IPS-18c (cell line): Measurements from ENCODE around the gene RFESD.
"Not testable (repeated sequence)": the region's sequence is repeated elsewhere in the genome, so short reads cannot be mapped to it uniquely, and the experiment has no call there.

ENCODE experiments used
- H3K4me3 ChIP-seq: 2 replicates; pipeline ENCODE4 v1.7.0; 2013; ENCODE audit warnings: low read depth, mild to moderate bottlenecking, low read length, moderate library complexity; ENCODE audit not compliant: insufficient read depth
- H3K9me3 ChIP-seq: one replicate; pipeline ENCODE4 v1.6.1; 2013; ENCODE audit warnings: mild to moderate bottlenecking, low read length, moderate library complexity; ENCODE audit not compliant: control insufficient read depth, insufficient read depth

The RFESD gene

DNA sequence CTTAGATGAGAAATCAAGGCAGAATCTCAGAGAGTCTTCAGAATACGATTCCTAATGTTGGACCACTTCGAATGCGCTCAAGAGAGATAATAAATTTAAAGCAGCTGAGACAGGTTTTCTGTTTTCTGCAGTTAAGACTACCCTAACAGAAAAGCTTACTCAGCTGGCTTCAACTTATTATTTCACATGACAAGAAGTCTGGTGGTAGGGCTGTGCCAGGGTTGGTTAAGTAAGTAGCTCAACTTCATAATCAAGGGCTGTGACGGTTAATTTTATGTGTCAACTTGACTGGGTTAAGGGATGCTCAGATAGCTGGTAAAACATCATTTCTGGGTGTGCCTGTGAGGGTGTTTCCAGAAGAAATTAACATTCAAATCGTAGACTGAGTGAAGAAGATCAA lies 22.9 kb upstream of the RFESD start:
- Histone ChIP-seq H3K9me3 (peaks cover 7% of the 10 kb centered on the region), H3K4me3 (no peak overlapping the region)

DNA sequence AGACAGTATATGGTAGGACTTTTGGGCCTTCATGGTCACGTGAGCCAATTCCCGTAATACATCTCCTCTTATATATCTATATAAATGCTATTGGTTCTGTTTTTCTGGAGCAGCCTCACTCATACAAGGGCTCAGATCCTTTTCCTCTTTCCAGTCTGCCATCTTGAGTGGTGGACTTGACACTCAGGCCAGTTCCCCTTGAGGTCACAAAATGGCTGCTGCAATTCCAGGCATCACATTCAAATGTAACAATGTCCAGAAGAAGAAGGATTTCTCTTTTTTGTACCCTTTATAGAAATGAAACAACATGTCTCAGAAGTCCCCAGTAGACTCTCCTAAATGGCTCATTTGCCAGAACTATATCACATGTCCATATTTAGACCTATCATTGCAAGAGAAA lies 22.2 kb upstream of the RFESD start:
- Histone ChIP-seq H3K4me3 (no peak overlapping the region), H3K9me3 (peaks cover 12% of the 10 kb centered on the region)

DNA sequence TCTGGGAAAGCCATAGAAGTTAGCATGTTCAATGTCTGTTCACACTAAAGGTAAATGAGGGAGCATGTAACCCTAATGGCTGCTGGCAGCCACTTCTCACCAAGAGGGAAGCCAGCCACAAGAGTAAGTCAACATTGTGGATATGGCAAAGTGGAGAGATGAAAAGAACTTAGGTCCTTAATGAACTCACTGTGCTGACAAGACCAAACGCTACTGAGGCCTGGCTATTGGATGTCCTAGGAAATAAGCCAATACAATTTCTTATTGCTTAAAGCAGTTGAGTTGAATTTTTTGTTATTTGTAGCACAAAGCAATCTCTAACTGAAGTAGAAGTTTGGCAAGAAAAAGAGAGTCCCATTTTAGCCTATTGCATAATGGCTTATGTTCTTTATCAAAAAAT lies 19.9 kb upstream of the RFESD start:
- H3K9me3 ChIP-seq, result peaks cover 10% of the 10 kb centered on the region
- no peak overlapping the region for H3K4me3 ChIP-seq

DNA sequence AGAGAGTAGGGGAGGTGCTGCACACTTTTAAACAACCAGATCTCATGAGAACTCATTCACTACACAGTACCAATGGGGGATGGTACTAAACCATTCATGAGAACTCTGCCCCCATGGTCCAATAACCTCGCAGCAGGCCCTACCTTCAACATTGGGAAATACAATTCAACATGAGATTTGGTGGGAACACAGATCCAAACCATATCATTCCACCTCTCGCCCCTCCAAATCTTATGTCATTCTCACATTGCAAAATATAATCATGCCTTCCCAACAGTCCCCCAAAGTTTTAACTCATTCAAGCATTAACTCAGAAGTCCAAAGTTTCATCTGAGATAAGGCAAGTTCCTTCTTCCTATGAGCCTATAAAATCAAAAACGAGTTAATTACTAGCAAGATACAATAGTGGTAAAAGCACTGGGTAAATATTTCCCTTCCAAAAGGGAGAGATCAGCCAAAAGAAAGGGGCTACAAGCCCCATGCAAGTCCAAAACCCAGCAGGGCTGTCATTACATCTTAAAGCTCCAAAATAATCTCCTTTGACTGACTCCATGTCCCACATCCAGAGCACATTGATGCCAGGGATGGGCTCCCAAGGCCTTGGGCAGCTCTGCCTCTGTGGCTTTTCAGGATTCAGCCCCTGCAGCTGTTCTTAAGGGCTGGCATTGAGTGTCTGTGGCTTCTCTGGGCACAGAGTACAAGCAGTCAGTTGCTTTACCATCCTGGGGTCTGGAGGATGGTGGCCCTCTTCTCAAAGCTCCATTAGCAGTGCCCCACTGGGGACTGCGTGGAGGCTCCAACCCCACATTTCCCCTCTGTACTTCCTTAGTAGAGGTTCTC lies 18.4 kb upstream of the RFESD start:
- H3K4me3 ChIP-seq, result no peak overlapping the region; the same call in 1 of the 2 replicates
- H3K9me3 ChIP-seq, result peaks cover 10% of the 10 kb centered on the region

DNA sequence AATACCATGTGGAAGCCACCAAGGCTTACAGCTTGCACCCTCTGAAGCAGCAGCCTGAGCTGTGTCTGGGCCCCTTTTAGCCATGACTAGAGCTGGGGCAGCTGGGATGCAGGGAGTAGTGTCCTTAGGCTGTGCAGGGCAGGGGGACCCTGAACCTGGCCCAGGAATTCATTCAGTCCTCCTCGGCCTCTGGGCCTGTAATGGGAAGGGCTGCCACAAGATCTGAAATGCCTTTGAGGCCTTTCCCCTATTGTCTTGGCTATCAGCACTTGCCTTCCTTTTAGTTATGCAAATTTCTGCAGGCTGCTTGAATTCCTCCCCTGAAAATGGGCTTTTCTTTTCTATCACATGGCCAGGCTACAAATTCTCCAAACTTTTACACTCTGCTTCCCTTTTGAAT lies 17.6 kb upstream of the RFESD start:
- Histone ChIP-seq H3K9me3 (peaks cover 10% of the 10 kb centered on the region), H3K4me3 (no peak overlapping the region)

DNA sequence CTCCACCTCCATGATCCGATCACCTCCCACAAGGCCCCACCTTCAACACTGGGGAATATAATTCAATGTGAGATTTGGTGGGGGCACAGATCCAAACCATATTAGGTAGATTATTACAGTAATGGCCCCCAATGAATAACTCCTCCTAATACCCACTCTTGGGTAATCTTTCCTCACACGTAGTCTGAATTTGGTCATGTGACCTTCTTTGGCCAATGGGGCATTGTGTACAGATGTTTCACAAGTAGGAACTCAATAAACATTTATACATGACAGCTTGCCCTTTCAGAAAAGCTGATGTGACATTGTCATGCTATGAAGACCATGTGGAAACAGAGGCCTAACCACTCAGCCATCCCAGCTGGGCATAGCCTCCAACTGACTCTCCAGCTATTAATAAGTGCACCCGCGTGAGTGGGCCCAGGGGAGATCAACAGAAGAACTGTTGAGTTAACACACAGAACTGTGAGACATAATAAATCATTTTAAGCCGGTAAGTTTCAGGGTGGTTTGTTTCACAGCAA lies 16.1 kb upstream of the RFESD start:
- no peak overlapping the region for H3K4me3 ChIP-seq
- peaks cover 10% of the 10 kb centered on the region for H3K9me3 ChIP-seq

DNA sequence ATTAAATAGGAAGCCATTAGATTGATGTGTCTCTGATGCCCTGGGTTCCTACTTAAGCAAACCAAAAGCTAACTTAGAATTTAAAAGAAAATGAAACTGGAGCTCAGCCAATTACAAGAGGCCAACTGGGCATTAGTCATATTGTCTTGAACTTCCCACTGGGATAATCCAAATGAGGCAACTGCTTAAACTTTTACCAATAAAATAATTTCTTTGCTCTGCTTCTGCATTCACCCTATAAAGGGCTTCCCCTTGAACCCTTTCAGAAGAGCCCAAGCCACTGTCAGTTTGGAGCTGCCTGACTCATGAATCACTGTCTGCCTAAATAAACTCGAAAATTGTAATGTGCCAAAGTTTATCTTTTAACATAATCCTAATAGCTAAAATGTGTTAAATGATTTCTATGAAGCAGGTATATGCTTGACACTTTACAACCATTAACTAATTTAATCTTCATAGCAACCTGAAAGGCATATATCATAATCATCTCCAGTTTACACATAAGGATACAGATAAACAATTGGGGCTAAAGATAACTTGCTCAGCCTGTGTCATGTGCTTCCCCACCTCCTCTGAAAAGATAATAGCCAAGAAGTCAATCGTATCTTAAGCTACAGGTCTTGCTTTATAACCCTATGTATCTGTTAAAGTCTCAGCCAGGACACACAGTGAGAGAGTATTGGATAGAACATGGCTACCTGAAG lies 15.2 kb upstream of the RFESD start:
- H3K4me3 ChIP-seq, result no peak overlapping the region

DNA sequence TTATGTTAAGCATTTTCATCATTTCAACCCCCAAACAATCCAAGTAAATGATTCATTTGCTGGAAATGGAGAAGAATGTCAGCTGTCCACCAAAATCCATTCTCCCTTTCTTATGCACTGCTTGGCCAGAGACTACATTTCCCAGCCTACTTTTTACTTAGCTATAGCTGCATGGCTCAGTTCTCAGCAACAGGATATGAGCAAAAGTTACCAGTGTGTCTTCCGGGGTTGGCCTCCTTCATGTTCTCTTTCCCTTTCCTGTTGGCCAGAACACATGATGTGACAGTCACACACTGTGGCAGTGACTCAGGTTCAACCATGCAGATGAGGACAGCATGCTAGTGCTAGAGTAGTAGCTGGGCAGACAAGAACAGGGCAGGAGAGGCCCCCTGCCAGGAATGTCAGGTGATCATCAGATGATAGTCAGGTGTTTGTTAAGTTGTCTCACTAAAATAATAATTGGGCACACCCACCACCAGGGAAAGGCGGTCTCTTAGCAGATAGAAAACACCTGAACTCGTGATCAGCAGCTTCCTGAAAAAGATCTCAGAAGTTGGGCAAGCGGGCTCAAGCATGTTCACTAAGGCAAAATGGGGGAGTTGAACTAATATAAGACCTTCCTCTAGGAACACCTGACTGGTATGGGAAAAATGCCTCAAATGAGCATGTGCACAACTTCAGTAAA lies 14.4 kb upstream of the RFESD start:
- H3K4me3 ChIP-seq, result no peak overlapping the region
- H3K9me3 ChIP-seq, result peaks cover 10% of the 10 kb centered on the region

More for the DNA sequence above, 15.2 kb upstream of the RFESD start:
- peaks cover 10% of the 10 kb centered on the region for H3K9me3 ChIP-seq

DNA sequence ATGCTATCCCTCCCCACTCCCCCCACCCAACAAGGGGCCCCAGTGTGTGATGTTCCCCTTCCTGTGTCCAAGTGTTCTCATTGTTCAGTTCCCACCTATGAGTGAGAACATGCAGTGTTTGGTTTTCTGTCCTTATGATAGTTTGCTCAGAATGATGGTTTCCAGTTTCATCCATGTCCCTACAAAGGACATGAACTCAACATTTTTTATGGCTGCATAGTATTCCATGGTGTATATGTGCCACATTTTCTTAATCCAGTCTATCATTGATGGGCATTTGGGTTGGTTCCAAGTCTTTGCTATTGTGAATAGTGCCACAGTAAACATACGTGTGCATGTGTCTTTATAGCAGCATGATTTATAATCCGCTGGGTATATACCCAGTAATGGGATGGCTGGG lies 13.6 kb upstream of the RFESD start:
- H3K9me3 ChIP-seq, H3K4me3 ChIP-seq: not testable (repeated sequence)

DNA sequence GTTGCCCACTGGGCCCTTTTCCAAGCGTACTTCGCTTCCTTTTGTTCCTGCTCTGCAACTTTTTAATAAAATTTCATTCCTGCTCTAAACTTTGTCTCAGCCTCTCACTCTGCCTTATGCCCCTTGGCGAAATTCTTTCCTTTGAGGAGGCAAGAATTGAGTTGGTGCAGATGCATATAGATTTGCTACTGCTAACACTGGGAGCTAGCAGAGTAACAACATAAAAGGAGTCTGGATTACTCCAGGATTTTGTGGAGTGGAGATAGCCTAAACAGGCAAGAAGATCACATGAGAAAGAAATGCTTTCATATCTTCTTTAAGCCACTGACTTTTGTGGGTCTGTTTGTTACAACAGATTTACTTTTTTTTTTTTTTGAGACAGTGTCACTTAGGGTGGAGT lies 12.9 kb upstream of the RFESD start:
- Histone ChIP-seq H3K9me3 (peaks cover 5% of the 10 kb centered on the region), H3K4me3 (no peak overlapping the region)

DNA sequence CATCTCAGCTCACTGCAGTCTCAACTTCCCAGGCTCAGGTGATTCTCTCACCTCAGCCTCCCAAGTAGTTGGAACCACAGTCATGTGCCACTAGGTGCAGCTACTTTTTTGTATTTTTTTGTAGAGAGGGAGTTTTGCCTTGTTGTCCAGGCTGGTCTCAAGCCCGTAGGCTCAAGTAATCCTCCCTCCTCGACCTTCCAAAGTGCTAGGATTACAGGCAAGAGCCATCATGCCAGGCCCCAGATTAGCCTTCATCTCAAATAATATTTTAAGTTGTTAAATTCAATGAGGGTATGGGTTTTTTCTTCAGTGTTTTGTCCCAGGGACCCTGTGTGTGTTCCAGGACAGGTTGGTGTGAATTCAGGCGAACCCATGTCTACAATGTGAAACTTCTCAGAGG lies 12.5 kb upstream of the RFESD start:
- Histone ChIP-seq H3K4me3 (no peak overlapping the region), H3K9me3 (peaks cover 1% of the 10 kb centered on the region)

DNA sequence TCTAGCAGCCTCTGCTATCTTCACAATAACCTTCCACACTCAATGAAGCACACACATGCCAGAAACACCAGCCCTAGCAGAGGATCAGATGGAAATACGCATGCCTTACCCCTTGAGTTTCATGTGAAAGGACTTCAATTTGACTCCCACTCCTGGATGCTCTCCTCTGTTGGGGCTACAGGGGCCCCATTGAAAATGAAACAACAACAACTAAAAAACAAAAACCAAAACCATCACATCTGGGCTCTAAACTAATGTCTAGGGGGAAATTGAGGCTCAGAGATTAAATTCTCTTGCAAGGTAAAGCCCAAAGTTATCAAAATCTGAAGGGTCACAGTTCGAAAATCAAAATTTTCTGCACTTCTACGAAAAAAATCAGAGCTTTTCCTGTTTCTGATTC lies 7.9 kb upstream of the RFESD start:
- no peak overlapping the region for H3K4me3 ChIP-seq

DNA sequence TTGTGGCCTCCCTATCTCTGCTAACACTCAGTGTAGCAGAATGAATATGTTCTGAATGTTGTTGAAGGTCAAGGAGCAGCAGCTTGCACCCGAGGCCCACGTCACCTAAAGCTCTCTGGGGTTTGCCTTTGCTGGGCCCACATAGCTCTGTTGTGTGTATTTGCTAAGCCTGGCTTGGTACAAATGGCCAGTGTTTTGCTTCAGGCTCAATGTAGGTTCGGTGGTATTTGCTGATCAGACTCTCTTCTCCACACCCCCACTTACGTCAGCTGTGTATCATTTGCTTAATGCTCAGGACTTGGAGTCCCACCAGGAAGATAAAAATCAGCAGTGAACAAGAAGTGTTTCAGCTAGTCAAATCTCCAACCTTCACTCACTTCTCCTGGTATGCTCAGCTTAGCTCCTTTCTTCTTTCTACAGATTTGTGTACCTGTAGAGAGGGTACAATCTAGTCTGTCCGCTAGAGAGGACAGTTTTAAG lies 4.8 kb upstream of the RFESD start:
- no peak overlapping the region for H3K4me3 ChIP-seq
- H3K9me3 ChIP-seq, result no peaks in the 10 kb centered on the region

More for the DNA sequence above, 7.9 kb upstream of the RFESD start:
- H3K9me3 ChIP-seq, result no peaks in the 10 kb centered on the region

DNA sequence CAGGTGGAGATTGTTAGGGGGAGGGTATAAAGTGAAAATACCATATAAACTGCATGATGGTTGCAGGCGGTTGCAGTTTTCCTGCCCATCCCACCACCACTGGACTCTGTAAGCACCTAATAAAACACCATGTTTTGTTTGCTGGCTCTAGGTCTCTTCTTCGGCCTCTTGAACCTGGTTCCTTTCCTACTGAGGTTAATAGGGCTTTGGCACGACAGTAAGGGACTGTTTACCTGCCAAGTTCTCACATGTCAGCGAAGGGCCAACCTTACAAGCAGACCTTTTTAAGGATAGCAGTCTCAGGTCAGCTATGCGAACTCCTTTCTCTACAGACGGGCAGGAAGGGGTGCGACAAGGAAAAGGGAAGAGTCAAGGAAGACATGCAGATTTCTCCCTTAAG lies 3.4 kb upstream of the RFESD start:
- Histone ChIP-seq H3K4me3 (no peak overlapping the region), H3K9me3 (no peaks in the 10 kb centered on the region)

DNA sequence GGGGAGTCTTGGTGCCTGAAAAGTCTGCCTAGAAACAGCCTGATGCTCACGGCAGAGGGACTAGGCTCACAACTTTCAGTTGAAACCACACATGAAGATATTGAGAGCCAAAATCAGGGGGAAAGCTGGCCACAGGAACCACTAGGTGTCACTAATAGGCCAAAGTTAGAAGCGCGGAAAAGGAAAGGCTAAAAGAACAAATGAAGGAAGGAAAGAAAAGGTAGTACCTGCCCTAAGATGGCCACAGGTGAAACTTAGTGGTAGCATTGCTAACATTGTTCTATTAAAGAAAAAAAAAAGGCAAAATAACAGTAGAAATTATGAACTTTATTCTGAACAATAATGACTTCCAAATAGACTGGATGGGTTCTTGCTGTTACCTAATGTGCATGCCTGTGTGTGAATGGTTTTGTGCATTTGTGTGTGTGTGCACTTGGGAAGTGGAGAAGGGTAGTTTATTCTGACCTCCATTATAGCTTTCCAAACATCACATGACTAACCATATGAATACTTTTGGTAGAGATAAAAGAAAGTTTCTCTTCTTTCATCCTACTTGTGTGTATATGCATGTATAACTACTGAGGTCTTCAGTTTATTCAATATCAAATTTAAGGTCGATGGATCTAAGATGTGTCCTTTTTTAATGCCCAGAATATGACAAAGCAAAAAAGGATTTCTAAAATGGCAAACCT lies 2.1 kb upstream of the RFESD start:
- H3K4me3 ChIP-seq, result no peak overlapping the region
- no peaks in the 10 kb centered on the region for H3K9me3 ChIP-seq

DNA sequence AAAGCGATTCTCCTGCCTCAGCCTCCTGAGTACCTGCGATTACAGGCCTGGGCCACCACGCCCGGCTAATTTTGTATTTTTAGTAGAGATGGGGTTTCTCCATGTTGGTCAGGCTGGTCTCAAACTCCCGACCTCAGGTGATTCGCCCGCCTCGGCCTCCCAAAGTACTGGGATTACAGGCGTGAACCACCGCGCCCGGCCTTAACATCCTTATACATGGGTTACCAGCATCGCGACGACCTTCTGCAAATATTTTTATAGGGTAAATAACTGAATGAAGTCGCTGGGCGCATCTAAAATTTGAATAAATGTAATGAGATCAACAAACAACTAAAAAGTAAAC lies 380 bp upstream of the RFESD start:
- H3K4me3 ChIP-seq, H3K9me3 ChIP-seq: not testable (repeated sequence)
